Stimulated activated CD8-positive, alpha-beta memory T cell treated with anti-CD3 and anti-CD28 coated beads, Interleukin-15, amount 100 ng/mL, for 48 hours (primary cell): ENCODE results near the gene CFD.
"Not testable (repeated sequence)": the region's sequence is repeated elsewhere in the genome, so short reads cannot be mapped to it uniquely, and the experiment has no call there.

Source experiments
- DNase-seq, 2 donors: peaks; one replicate each; pipeline ENCODE4 v3.0.0-alpha.2; 2020; ENCODE audit warnings: low read depth in 2 of 2

Gene CFD

GRCh38 chr19:825897-826644 lies 33.4 kb upstream of the CFD start:
- DNase-seq = no peak

DNA sequence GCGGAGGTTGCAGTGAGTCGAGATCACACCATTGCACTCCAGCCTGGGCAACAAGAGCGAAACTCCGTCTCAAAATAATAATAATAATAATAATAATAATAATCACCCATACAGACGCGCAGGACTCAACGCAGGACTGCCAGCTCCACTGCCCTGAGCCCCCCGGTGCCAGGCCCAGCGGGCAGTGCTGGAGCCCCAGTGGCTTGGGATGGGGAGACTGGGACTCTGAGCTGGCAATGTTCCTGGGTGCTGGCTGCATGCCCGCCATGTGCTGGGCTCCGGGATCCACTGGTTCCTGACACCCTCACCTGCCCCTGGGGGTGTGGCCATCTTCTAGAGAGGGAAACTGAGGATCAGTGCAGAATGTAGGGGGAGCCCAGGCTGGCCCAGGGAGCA lies 32.2 kb upstream of the CFD start:
- no peak for DNase-seq

DNA sequence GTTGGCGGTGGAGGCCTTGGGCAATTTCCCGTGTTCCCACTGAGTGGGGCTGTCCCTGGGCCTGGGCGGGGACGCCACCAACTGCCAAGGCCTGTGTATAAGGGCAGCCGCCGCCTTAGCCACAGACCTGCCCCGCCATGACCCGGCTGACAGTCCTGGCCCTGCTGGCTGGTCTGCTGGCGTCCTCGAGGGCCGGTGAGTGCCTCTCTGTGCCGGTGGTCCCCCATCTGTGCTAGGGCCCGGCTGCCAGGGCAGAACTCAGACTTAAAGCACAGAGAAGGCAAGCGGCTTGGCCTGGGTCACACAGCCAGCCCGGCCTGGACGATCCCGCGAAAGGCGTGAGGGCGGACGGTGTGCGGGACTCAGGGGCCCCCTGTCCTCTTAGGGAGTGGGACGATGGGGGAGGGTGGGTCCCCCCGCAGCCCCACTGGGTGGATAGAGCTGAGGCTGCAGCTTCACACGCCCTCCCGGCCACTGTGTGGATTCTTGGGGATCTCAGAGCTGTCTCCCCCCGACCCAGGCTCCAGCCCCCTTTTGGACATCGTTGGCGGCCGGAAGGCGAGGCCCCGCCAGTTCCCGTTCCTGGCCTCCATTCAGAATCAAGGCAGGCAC lies 31.6 kb upstream of the CFD start, which contains the start of gene AZU1:
AZU1 (plus strand) TSS at position 128 of the 612 bp plus-strand sequence; CDS start at position 138, 10 bp downstream.
- DNase-seq = no peak

DNA sequence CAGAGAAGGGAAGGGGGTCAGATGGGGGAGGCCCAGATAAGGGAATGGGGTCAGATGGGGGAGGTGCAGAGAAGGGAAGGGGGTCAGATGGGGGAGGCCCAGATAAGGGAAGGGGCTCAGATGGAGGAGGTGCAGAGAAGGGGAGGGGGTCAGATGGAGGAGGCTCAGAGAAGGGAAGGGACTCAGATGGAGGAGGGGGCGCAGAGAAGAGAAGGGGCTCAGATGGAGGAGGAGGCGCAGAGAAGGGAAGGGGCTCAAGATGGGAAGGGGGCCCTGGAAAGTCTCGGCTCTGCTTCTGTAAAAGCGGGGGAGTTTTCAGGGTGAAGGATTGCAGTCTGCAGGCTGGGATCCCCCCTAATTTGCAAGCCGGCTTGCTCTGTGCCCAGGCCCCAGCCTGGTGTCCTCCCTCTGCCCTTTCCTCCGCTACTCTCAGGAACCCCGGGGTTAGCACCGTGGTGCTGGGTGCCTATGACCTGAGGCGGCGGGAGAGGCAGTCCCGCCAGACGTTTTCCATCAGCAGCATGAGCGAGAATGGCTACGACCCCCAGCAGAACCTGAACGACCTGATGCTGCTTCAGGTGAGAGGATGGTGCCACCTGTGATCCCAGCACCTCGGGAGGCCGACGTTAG lies 30.2 kb upstream of the CFD start:
- DNase-seq = no peak

GRCh38 chr19:831407-832369 lies 27.8 kb upstream of the CFD start:
- DNase-seq = no peak

GRCh38 chr19:834216-834615 lies 25.2 kb upstream of the CFD start:
- no peak for DNase-seq

- no peak for DNase-seq
Observed at GRCh38 chr19:835210-835810, 24.2 kb upstream of the CFD start.

DNA sequence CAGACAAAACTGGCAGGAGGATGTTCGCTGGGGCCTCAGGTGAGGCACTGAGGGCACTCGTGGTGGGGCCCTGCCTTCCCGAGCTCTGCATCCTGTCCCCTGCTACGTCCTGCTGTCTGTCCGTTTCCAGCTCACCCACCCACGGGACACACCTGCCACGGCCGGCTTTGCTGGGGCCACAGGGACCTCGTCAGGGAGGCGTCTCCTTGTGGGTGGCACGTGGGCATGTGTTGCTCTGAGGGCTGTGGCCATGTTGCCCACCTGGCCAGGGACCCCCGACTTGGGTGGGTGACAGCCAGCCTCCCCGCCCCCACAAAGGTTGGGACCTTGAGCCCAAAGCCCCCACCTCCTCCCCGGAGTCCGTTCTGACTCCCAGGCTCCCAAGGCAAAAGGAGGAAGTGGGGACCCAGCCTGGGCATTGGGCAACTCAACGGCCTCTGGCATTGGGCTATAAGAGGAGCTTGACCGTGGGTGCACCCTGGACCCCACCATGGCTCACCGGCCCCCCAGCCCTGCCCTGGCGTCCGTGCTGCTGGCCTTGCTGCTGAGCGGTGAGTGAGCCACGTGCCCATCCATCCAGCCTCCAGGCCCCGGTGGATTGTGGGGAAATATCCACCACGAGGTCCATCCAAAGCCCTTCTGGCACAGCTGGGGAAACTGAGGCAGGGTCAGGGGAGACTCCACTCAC lies 18.8 kb upstream of the CFD start, which contains the start of gene PRTN3:
PRTN3 (plus strand) TSS at position 481 of the 688 bp plus-strand sequence; CDS start at position 491, 10 bp downstream.
- DNase-seq = no peak

GRCh38 chr19:842802-843179 lies 16.7 kb upstream of the CFD start:
- not testable (repeated sequence) for DNase-seq

DNA sequence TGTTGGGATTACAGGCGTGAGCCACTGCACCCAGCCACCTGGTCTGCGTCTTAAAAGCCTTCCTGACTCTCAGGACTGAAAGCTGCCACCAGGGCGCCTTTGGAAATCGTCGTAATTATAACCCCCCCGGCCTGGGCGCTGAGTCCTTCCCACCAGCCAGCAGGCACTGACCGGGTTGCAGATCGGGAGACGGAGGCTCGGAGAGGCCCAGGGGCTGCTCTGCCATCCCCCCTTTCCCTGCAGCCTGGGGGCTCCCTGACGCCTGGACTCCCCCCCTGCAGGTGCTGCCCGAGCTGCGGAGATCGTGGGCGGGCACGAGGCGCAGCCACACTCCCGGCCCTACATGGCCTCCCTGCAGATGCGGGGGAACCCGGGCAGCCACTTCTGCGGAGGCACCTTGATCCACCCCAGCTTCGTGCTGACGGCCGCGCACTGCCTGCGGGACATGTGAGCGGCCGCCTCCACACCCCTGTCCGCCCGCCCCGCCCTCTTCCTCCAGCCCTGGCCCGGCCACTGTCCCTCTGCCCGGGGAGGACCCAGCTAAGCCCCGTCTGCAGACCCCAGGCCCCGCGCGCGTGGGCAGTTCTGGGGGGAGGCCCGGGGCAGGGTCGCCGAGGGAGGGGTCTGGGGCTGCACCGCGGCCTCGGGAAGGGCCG lies 16.2 kb upstream of the CFD start:
- DNase-seq = no peak

DNA sequence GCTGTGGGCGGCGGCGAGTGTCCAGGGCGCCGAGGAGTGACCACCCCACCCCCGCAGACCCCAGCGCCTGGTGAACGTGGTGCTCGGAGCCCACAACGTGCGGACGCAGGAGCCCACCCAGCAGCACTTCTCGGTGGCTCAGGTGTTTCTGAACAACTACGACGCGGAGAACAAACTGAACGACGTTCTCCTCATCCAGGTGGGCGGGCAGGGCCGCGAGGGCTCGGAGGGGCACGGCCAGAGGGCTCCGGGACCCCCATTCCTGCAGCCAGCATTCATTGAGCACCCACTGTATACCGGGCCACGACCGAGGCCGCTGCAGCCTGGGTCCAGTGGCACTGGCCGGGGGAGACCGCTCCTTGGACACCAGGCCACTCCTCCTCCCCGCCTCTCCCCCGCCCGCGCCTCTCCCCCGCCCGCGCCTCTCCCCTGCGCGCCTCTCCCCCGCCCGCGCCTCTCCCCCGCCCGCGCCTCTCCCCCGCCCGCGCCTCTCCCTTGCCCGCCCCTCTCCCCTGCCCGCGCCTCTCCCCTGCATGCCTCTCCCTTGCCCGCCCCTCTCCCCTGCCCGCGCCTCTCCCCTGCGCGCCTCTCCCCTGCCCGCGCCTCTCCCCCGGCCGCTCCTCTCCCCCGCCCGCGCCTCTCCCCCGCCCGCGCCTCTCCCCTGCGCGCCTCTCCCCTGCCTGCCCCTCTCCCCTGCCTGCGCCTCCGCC lies 15.5 kb upstream of the CFD start:
- no peak for DNase-seq

DNA sequence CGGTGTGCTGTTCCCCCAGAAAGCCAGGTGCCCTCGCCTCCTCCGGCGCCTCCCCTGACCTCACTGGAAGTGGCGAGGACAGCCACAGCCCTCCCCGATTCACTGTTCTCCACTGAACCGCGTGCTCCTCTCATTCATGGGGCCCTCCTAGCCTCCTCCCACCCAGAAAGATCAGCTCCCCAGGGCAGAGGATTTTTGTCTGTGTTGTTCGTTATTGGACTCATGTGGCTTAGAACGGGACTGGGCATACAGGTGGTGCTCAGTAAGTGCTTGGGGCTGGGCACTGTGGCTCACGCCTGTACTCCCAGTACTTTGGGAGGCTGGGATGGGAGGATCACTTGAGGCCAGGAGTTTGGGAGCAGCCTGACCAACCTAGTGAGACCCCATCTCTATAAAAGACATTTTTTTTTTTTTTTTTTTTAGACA lies 14.9 kb upstream of the CFD start:
- no peak for DNase-seq

- DNase-seq = no peak
Observed at GRCh38 chr19:845707-846521, 13.6 kb upstream of the CFD start.

GRCh38 chr19:848386-848921 lies 11.0 kb upstream of the CFD start:
- no peak for DNase-seq

DNA sequence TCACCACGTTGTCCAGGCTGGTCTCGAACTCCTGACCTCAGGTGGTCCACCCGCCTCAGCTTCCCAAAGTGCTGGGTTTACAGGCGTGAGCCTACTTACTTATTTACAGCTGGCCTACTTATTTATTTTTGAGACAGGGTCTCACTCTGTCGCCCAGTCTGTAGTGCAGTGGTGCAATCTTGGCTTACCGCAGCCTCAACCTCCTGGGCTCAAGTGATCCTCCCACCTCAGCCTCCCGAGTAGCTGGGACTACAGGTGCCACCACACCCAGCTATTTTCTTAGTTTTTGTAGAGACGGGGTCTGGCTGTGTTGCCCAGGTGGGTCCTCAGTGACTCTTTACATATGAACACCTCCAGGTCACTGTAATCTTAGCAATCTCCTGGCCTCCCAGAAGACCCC lies 10.3 kb upstream of the CFD start:
- not testable (repeated sequence) for DNase-seq

DNA sequence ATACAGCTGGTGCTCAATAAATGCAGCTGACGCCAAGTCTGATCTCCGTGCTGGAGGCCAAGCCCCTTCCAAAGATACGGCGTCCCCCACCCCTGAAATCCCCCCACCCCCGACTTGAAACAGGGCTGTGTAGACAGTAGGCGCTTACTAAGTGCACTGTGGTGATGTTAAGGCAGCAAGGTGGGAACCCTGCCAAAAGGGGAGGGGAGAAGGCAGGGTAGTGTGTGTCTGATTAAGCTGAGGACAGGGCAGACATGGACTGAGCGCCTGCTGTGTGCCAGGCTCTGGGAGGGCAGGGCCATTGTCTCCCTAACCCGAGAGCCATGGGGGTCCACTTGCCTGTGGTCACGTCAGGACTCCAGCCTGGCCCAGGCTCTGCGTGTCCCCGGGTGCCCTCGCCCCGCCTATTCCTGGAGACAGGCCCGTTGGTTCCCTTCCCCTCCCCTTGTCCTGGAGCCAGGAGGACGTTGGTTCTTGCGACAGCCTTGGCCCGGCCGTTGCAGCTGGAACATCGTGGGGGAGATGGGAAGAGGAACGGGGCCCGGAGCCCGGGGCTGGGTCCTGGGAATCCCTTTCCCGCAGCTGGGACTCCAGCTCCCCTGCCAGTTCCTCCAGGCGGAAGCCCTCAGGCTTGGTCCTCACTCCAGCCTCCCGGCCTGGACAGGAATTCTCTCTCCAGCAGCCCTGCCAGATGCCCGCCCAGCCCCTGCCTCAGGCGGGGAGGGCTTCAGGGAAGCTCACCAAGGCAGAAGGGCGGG lies 9.1 kb upstream of the CFD start:
- no peak for DNase-seq

- no peak for DNase-seq
Observed at GRCh38 chr19:850979-851335, 8.5 kb upstream of the CFD start.
